HG03520 (cell line): ENCODE data around the gene INHBC.
A peak's percentile ranks its signal among the peaks of the same experiment; 100 is the strongest.

Source experiments
- ATAC-seq: cut with Tn5 transposase; IDR thresholded peaks from one replicate; pipeline ENCODE4 v1.9.1; 2021; ENCODE audit warnings: mild to moderate bottlenecking, moderate library complexity; ENCODE audit not compliant: unreplicated experiment

The INHBC gene

GRCh38 chr12:57452937-57453509 lies 18.4 kb downstream of the INHBC start:
- no peak for ATAC-seq

GRCh38 chr12:57454213-57454565 lies 19.6 kb downstream of the INHBC start:
- no peak for ATAC-seq

GRCh38 chr12:57454566-57455373 lies 20.2 kb downstream of the INHBC start, which contains the start of gene INHBE:
Gene INHBE, plus strand, starts transcription at chr12:57455307. Its CDS starts 230 bp downstream, at chr12:57455537.
- ATAC-seq, result no peak

GRCh38 chr12:57455374-57456144 lies 21.0 kb downstream of the INHBC start:
- no peak for ATAC-seq

- ATAC-seq, result no peak
These were observed 21.6 kb downstream of the INHBC start for GRCh38 chr12:57456145-57456700.

- no peak for ATAC-seq
These were observed 22.3 kb downstream of the INHBC start for GRCh38 chr12:57456737-57457490.

GRCh38 chr12:57458665-57459054 lies 24.1 kb downstream of the INHBC start:
- ATAC-seq, result no peak

- peak; percentile 57 for ATAC-seq
These were observed 24.6 kb downstream of the INHBC start for GRCh38 chr12:57459055-57459749.

- ATAC-seq, result no peak
These were observed 25.3 kb downstream of the INHBC start, which contains the start of gene GLI1 for GRCh38 chr12:57459750-57460467. Gene GLI1, plus strand, starts transcription at chr12:57459785. Its CDS starts 3,907 bp downstream, at chr12:57463692.

GRCh38 chr12:57460468-57460784 lies 25.8 kb downstream of the INHBC start:
- no peak for ATAC-seq

- ATAC-seq, result no peak
These were observed 26.3 kb downstream of the INHBC start for GRCh38 chr12:57460841-57461275.

GRCh38 chr12:57461276-57461916 lies 26.8 kb downstream of the INHBC start:
- no peak for ATAC-seq

GRCh38 chr12:57461917-57462250 lies 27.3 kb downstream of the INHBC start:
- no peak for ATAC-seq

- peak; percentile 61 for ATAC-seq
These were observed 27.8 kb downstream of the INHBC start for GRCh38 chr12:57462251-57462911.

GRCh38 chr12:57462912-57463253 lies 28.3 kb downstream of the INHBC start:
- no peak for ATAC-seq

GRCh38 chr12:57464569-57464968 lies 30.0 kb downstream of the INHBC start:
- no peak for ATAC-seq

GRCh38 chr12:57465030-57465746 lies 30.6 kb downstream of the INHBC start:
- ATAC-seq, result no peak
